GM13976 (cell line): ENCODE results near the gene KNDC1.

Experiments used
- DNase-seq: peaks from one replicate; pipeline ENCODE4 v3.0.0; 2012; ENCODE audit warnings: low spot score
- in situ Hi-C: fragments of 300-500 bp; cut with MboI; formaldehyde crosslinking; loops from one replicate; pipeline ENCODE4 v1.12.0; 2022; ENCODE audit warnings: low sequenced_read_pairs, mixed read lengths, inconsistent platforms; ENCODE audit not compliant: unreplicated experiment
- TF ChIP-seq, protein P1 (sequence below): IDR thresholded peaks from 2 replicates; pipeline ENCODE4 v1.5.1; 2012; ENCODE audit warnings: borderline replicate concordance, mild to moderate bottlenecking; ENCODE audit not compliant: insufficient read depth; ENCODE audit errors: extremely low read depth, missing control alignments, control extremely low read depth

KNDC1 gene

GRCh38 chr10:133180192-133180964, 20.4 kb downstream of the KNDC1 start:
- TF ChIP-seq, protein P1, sequence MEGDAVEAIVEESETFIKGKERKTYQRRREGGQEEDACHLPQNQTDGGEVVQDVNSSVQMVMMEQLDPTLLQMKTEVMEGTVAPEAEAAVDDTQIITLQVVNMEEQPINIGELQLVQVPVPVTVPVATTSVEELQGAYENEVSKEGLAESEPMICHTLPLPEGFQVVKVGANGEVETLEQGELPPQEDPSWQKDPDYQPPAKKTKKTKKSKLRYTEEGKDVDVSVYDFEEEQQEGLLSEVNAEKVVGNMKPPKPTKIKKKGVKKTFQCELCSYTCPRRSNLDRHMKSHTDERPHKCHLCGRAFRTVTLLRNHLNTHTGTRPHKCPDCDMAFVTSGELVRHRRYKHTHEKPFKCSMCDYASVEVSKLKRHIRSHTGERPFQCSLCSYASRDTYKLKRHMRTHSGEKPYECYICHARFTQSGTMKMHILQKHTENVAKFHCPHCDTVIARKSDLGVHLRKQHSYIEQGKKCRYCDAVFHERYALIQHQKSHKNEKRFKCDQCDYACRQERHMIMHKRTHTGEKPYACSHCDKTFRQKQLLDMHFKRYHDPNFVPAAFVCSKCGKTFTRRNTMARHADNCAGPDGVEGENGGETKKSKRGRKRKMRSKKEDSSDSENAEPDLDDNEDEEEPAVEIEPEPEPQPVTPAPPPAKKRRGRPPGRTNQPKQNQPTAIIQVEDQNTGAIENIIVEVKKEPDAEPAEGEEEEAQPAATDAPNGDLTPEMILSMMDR, result no peak
- in situ Hi-C loops, result no loop called here
- no peak for DNase-seq

- no peak for DNase-seq
- TF ChIP-seq, protein P1, result no peak
- in situ Hi-C loops, result no loop called here
These were observed 21.1 kb downstream of the KNDC1 start for GRCh38 chr10:133180965-133181639.

GRCh38 chr10:133182190-133182589, 22.2 kb downstream of the KNDC1 start:
- TF ChIP-seq, protein P1, result no peak
- DNase-seq, result no peak
- in situ Hi-C loops, result no loop called here

DNA sequence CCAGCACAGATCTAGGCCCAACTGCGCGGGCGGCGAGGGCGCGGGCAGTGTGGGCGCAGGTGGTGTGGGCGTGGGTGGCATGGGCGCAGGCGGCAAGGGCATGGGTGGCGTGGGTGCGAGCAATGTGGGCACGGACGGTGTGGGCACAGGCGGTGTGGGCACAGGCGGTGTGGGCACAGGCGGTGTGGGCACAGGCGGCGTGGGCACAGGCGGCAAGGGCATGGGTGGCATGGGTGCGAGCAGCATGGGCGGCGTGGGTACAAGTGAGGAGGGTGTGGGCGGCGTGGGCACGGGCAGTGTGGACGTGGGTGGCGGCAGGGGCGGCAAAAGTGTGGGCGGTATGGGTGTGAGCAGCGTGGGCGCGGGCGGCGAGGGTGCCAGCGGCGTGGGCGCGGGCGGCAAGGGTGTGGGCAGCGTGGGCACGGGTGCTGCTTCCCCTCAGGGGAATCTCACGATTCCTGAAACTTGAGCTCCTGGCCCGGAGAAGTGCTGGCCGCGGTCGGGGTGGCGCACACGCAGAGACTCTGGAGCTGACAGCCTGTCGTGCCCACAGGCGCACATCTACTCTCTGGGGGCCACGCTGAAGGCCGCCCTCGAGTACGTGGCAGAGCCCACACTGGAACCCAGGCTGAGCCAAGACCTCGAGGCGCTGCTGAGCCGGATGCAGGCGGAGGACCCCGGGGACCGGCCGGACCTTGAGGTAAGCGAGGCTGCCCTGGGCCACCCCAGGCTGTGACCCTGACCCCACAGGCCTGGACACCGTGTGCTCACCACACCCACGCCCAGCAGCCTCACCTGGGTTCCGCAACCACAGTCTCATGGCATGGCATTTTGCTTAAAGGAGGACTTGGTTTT, 23.0 kb downstream of the KNDC1 start:
- in situ Hi-C loops, result no loop called here
- TF ChIP-seq, protein P1, result no peak

GRCh38 chr10:133183646-133184378, 23.8 kb downstream of the KNDC1 start:
- in situ Hi-C loops, result no loop called here
- TF ChIP-seq, protein P1, result no peak
- DNase-seq, result no peak

More for the DNA sequence above, 23.0 kb downstream of the KNDC1 start:
- no peak for DNase-seq
